Kidney epithelial cell (primary cell): ENCODE measurements around the gene EIF2D. TPM values are rescaled to one million over a fixed set of nuclear protein-coding genes. Genes with fewer than 3 reads are reported as not detected.

Experiments used
- DNase-seq: peaks from one replicate; pipeline ENCODE4 v3.0.0-alpha.2; 2010; ENCODE audit warnings: low read depth
- H3K27me3 ChIP-seq: 2 replicates; pipeline ENCODE4 v1.6.0; 2011; ENCODE audit warnings: low read length; ENCODE audit not compliant: control insufficient read depth, insufficient read depth
- H3K36me3 ChIP-seq: 2 replicates; pipeline ENCODE4 v1.5.1; 2011; ENCODE audit warnings: low read length; ENCODE audit not compliant: control insufficient read depth, insufficient read depth
- H3K4me3 ChIP-seq: 2 replicates; pipeline ENCODE4 v1.5.1; 2011; ENCODE audit warnings: low read depth, mild to moderate bottlenecking, control low read depth, low read length
- CTCF ChIP-seq: IDR thresholded peaks from 2 replicates; pipeline ENCODE4 v1.5.1; 2011; ENCODE audit warnings: mild to moderate bottlenecking, moderate library complexity, low read length, control low read depth, inconsistent platforms; ENCODE audit not compliant: insufficient read depth, poor library complexity, severe bottlenecking
- total RNA-seq: library from RNA; depleted of rRNA; stranded (reverse); fragments of >200 nt; gene quantifications from 2 replicates; pipeline ENCODE4 v1.2.3, GENCODE V29; 2015

The EIF2D gene
- total RNA-seq, 1 donor from 2014 or later: 55.4 TPM

- TF ChIP-seq CTCF: no peak
- H3K4me3 ChIP-seq: no peak overlapping the region
- H3K27me3 ChIP-seq: no peaks in the 10 kb centered on the region
- DNase-seq: no peak
- no peaks in the 10 kb centered on the region for H3K36me3 ChIP-seq
These were observed 38.5 kb downstream of the EIF2D start for GRCh38 chr1:206573762-206574161.

- Histone ChIP-seq H3K27me3 (no peaks in the 10 kb centered on the region), H3K4me3 (no peak overlapping the region), H3K36me3 (no peaks in the 10 kb centered on the region)
- no peak for DNase-seq
- no peak for TF ChIP-seq CTCF
These were observed 38.9 kb downstream of the EIF2D start for GRCh38 chr1:206573319-206573718.

- H3K27me3 ChIP-seq: no peaks in the 10 kb centered on the region
- TF ChIP-seq CTCF: no peak
- H3K36me3 ChIP-seq: no peaks in the 10 kb centered on the region
- no peak for DNase-seq
- H3K4me3 ChIP-seq: no peak overlapping the region
These were observed 39.4 kb downstream of the EIF2D start for GRCh38 chr1:206572835-206573234.

GRCh38 chr1:206570529-206570928 lies 41.7 kb downstream of the EIF2D start:
- no peak for TF ChIP-seq CTCF
- H3K4me3 ChIP-seq: no peak overlapping the region
- no peak for DNase-seq
- H3K27me3 ChIP-seq: no peaks in the 10 kb centered on the region
- H3K36me3 ChIP-seq: no peaks in the 10 kb centered on the region

GRCh38 chr1:206569556-206569955 lies 42.7 kb downstream of the EIF2D start:
- no peak overlapping the region for H3K4me3 ChIP-seq
- no peaks in the 10 kb centered on the region for H3K27me3 ChIP-seq
- H3K36me3 ChIP-seq: no peaks in the 10 kb centered on the region
- no peak for TF ChIP-seq CTCF
- no peak for DNase-seq

- Histone ChIP-seq H3K36me3 (no peaks in the 10 kb centered on the region), H3K27me3 (no peaks in the 10 kb centered on the region), H3K4me3 (no peak overlapping the region)
- DNase-seq: no peak
- no peak for TF ChIP-seq CTCF
These were observed 43.4 kb downstream of the EIF2D start for GRCh38 chr1:206568779-206569352.
